GM23338 (cell line): ENCODE measurements around the gene NOTCH1. TPM values are rescaled to one million over a fixed set of nuclear protein-coding genes. Genes with fewer than 3 reads are reported as not detected.

Source experiments
- CREB1 ChIP-seq: fragments of 250-450 bp; sonication (Bioruptor Pico); IDR thresholded peaks from 2 replicates; pipeline ENCODE4 v1.5.0; 2020; ENCODE audit warnings: low read depth, mild to moderate bottlenecking, moderate library complexity
- EZH2phosphoT487 ChIP-seq: fragments of 200-600 bp; sonication (generic); IDR thresholded peaks from one replicate; pipeline ENCODE4 v1.8.1; 2018; ENCODE audit warnings: antibody characterized with exemption; ENCODE audit not compliant: unreplicated experiment
- JUNB ChIP-seq: IDR thresholded peaks from one replicate; pipeline ENCODE4 v1.6.1; 2016; ENCODE audit warnings: antibody characterized with exemption; ENCODE audit not compliant: unreplicated experiment
- NANOG ChIP-seq: IDR thresholded peaks from 2 replicates; pipeline ENCODE4 v1.6.1; 2016; ENCODE audit warnings: antibody characterized with exemption, borderline replicate concordance
- STAT1 ChIP-seq: IDR thresholded peaks from one replicate; pipeline ENCODE4 v1.6.1; 2016; ENCODE audit warnings: antibody characterized with exemption; ENCODE audit not compliant: unreplicated experiment
- ZNF331 ChIP-seq: fragments of 250-450 bp; sonication (Bioruptor Pico); IDR thresholded peaks from 2 replicates; pipeline ENCODE4 v1.5.0; 2020; ENCODE audit warnings: low read depth, mild to moderate bottlenecking, moderate library complexity
- polyA plus RNA-seq: library from polyadenylated mRNA; unstranded; fragments of >200 nt; fragmentation: Nextera tagmentation; extraction: Ambion mirVana; gene quantifications from 2 replicates; pipeline ENCODE4 v1.2.1, GENCODE V29; 2016
- total RNA-seq: library from RNA; depleted of rRNA; stranded (reverse); fragments of >200 nt; shearing (Covaris generic); gene quantifications from 2 replicates; pipeline ENCODE4 v1.2.3, GENCODE V29; 2014
- TF ChIP-seq, protein P1 (sequence below): fragments of 250-450 bp; sonication (Bioruptor Pico); IDR thresholded peaks from 2 replicates; pipeline ENCODE4 v1.5.0; 2020; ENCODE audit warnings: mild to moderate bottlenecking, moderate library complexity
- TF ChIP-seq, protein P2 (sequence below): IDR thresholded peaks from one replicate; pipeline ENCODE4 v1.6.1; 2018; ENCODE audit warnings: antibody characterized with exemption; ENCODE audit not compliant: unreplicated experiment

NOTCH1 gene
- total and polyA plus RNA-seq, 2 experiments from 2014 or later: 9.9 to 97.2 TPM

DNA sequence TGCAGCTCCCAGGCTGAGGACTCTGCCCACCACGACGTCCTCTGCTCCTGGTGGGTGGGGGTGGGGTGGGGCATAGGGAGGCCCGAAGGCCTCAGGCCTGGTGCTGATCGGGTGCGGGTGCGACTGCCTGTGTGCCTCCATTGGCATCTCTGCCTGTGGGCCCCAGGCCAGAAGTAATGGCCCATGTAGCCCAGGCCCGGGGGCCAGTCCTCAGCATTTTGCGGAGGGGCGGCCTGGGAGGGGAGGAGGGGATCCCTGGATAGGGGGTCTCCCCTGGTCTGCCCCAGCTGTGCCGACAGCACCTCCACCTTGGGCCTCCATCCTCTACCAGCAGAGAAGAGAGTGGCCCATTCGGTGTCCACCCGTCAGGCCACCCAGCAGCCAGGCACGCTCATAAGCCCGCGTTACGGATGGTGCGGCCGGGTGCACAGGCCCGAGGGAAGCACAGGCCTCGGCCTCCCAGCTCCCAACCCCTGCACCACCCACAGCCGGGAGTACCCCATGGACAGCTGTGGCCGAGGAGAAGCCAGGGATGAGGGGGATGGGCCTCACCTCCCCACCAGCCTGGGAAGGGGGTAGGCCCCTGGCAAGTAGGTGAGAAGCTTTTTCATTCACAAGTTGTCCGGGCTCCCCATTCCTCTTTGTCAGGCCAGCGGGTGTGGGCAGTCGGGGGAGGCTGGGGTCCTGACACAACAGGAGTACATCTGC is 1.8 kb upstream of the NOTCH1 start (continued):
- TF ChIP-seq, protein P1, sequence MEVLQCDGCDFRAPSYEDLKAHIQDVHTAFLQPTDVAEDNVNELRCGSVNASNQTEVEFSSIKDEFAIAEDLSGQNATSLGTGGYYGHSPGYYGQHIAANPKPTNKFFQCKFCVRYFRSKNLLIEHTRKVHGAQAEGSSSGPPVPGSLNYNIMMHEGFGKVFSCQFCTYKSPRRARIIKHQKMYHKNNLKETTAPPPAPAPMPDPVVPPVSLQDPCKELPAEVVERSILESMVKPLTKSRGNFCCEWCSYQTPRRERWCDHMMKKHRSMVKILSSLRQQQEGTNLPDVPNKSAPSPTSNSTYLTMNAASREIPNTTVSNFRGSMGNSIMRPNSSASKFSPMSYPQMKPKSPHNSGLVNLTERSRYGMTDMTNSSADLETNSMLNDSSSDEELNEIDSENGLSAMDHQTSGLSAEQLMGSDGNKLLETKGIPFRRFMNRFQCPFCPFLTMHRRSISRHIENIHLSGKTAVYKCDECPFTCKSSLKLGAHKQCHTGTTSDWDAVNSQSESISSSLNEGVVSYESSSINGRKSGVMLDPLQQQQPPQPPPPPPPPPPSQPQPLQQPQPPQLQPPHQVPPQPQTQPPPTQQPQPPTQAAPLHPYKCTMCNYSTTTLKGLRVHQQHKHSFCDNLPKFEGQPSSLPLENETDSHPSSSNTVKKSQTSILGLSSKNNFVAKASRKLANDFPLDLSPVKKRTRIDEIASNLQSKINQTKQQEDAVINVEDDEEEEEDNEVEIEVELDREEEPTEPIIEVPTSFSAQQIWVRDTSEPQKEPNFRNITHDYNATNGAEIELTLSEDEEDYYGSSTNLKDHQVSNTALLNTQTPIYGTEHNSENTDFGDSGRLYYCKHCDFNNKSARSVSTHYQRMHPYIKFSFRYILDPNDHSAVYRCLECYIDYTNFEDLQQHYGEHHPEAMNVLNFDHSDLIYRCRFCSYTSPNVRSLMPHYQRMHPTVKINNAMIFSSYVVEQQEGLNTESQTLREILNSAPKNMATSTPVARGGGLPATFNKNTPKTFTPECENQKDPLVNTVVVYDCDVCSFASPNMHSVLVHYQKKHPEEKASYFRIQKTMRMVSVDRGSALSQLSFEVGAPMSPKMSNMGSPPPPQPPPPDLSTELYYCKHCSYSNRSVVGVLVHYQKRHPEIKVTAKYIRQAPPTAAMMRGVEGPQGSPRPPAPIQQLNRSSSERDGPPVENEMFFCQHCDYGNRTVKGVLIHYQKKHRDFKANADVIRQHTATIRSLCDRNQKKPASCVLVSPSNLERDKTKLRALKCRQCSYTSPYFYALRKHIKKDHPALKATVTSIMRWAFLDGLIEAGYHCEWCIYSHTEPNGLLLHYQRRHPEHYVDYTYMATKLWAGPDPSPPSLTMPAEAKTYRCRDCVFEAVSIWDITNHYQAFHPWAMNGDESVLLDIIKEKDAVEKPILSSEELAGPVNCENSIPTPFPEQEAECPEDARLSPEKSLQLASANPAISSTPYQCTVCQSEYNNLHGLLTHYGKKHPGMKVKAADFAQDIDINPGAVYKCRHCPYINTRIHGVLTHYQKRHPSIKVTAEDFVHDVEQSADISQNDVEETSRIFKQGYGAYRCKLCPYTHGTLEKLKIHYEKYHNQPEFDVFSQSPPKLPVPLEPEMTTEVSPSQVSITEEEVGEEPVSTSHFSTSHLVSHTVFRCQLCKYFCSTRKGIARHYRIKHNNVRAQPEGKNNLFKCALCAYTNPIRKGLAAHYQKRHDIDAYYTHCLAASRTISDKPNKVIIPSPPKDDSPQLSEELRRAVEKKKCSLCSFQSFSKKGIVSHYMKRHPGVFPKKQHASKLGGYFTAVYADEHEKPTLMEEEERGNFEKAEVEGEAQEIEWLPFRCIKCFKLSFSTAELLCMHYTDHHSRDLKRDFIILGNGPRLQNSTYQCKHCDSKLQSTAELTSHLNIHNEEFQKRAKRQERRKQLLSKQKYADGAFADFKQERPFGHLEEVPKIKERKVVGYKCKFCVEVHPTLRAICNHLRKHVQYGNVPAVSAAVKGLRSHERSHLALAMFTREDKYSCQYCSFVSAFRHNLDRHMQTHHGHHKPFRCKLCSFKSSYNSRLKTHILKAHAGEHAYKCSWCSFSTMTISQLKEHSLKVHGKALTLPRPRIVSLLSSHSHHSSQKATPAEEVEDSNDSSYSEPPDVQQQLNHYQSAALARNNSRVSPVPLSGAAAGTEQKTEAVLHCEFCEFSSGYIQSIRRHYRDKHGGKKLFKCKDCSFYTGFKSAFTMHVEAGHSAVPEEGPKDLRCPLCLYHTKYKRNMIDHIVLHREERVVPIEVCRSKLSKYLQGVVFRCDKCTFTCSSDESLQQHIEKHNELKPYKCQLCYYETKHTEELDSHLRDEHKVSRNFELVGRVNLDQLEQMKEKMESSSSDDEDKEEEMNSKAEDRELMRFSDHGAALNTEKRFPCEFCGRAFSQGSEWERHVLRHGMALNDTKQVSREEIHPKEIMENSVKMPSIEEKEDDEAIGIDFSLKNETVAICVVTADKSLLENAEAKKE: no peak
- TF ChIP-seq ZNF331 (CRISPR knock-in tag) (no peak), EZH2phosphoT487 (no peak), CREB1 (no peak), STAT1 (no peak), NANOG (no peak), JUNB (no peak)
- TF ChIP-seq, protein P2, sequence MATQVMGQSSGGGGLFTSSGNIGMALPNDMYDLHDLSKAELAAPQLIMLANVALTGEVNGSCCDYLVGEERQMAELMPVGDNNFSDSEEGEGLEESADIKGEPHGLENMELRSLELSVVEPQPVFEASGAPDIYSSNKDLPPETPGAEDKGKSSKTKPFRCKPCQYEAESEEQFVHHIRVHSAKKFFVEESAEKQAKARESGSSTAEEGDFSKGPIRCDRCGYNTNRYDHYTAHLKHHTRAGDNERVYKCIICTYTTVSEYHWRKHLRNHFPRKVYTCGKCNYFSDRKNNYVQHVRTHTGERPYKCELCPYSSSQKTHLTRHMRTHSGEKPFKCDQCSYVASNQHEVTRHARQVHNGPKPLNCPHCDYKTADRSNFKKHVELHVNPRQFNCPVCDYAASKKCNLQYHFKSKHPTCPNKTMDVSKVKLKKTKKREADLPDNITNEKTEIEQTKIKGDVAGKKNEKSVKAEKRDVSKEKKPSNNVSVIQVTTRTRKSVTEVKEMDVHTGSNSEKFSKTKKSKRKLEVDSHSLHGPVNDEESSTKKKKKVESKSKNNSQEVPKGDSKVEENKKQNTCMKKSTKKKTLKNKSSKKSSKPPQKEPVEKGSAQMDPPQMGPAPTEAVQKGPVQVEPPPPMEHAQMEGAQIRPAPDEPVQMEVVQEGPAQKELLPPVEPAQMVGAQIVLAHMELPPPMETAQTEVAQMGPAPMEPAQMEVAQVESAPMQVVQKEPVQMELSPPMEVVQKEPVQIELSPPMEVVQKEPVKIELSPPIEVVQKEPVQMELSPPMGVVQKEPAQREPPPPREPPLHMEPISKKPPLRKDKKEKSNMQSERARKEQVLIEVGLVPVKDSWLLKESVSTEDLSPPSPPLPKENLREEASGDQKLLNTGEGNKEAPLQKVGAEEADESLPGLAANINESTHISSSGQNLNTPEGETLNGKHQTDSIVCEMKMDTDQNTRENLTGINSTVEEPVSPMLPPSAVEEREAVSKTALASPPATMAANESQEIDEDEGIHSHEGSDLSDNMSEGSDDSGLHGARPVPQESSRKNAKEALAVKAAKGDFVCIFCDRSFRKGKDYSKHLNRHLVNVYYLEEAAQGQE: no peak
